WI38 (cell line): Measurements from ENCODE around the gene RING1.
"Not testable (repeated sequence)": the region's sequence is repeated elsewhere in the genome, so short reads cannot be mapped to it uniquely, and the experiment has no call there.

ENCODE experiments used
- H3K4me3 ChIP-seq: 2 replicates; pipeline ENCODE4 v1.5.1; 2011; ENCODE audit warnings: low read depth, mild to moderate bottlenecking, control low read depth, low read length
- CTCF ChIP-seq: IDR thresholded peaks from 2 replicates; pipeline ENCODE4 v1.5.1; 2012; ENCODE audit warnings: low read depth, mild to moderate bottlenecking, control low read depth, low read length

The RING1 gene

DNA sequence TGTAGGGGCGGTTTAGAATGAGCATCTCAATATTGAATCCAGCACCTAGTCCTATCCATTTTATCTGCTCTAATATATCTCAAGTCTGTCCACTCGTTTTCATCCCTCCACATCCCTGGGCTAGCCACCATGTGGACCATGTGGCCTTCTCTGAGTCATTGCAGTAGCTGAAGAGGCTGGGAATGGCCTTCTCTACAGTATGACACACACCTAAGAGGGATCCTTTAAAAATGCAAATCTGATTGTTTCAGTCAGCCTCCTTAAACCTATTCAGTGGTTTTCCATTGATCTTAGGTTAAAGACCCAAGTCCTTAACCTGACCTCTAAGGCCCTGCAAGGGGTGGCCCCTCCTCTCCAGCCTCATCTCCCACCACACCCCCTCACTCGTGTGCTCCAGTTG is 9.4 kb downstream of the RING1 start:
- no peak overlapping the region for H3K4me3 ChIP-seq
- TF ChIP-seq CTCF = no peak

GRCh38 chr6:33226503-33227120 is 18.3 kb downstream of the RING1 start:
- H3K4me3 ChIP-seq = not testable (repeated sequence)

- no peak for TF ChIP-seq CTCF
- H3K4me3 ChIP-seq = no peak overlapping the region
Measured at GRCh38 chr6:33235221-33235634, 26.9 kb downstream of the RING1 start.

DNA sequence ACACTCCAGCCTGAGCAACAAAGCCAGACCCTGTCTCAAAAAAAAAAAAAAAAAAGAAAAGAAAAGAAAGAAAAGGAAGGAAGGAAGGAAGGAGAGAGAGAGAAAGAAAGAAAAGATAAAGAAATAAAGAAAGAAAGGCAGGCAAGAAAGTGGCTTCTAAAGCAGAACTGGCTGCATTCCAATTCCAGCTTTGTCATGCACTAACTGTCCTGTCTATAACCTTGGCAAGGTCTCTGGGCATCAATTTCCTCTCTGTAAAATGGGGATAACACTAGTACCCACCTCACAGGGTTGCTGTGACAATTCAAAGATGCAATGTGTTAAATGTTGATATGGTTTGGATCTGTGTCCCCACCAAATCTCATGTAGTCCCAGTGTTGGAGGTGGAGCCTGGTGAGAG is 28.0 kb downstream of the RING1 start:
- no peak for TF ChIP-seq CTCF
- H3K4me3 ChIP-seq = no peak overlapping the region

- TF ChIP-seq CTCF = no peak
- no peak overlapping the region for H3K4me3 ChIP-seq
Measured at GRCh38 chr6:33236852-33237251, 28.6 kb downstream of the RING1 start.

DNA sequence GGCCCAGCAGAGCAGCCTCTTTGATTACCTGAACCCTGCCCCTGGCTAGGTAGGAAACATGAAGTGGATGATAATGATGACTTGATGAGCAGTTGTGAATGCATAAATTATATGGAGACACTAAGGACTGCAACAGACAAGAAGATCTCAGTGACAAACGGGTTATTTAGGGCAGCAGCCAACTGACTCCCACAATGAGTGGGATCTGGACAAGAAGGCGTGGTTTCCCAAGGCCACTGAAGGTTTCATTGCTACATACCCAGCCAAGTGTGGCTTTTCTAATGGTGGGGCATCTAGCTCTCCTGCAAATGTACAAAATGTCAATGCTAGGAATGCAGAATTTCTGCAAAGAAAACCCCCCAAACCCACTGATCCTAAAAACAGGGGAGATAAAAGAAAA is 29.4 kb downstream of the RING1 start:
- no peak for TF ChIP-seq CTCF
- H3K4me3 ChIP-seq = no peak overlapping the region

- TF ChIP-seq CTCF = no peak
- no peak overlapping the region for H3K4me3 ChIP-seq
Measured at GRCh38 chr6:33241968-33242367, 33.7 kb downstream of the RING1 start.

DNA sequence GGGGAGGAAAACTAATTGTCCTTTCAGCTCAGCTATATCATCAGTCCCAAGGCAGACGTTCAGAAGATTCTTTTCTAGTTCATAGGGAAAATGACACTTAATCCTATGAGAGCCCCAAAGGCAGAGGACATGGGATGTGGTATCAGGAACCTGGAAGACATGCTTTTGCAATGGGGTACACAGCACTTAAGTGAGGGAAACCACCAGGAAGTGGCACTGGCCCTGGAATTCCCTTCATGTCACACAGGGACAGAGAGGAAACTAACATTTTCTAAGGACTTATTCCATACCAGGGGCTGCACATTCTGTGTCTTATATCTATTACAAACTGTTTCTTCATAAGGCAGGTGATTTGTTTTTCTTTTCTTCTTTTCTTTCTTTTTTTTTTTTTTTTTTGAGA is 35.2 kb downstream of the RING1 start:
- no peak overlapping the region for H3K4me3 ChIP-seq
- TF ChIP-seq CTCF = no peak
